DND-41 (cell line): ENCODE measurements around the gene UGT1A8.

Experiments used
- CTCF ChIP-seq: IDR thresholded peaks from 2 replicates; pipeline ENCODE4 v1.5.1; 2012; ENCODE audit warnings: borderline replicate concordance, low read length, moderate library complexity, mild to moderate bottlenecking; ENCODE audit not compliant: poor library complexity, severe bottlenecking; ENCODE audit errors: extremely low read depth
- EZH2 ChIP-seq: IDR thresholded peaks from 3 replicates; pipeline ENCODE4 v1.6.1; 2012; ENCODE audit warnings: borderline replicate concordance, low read depth, mild to moderate bottlenecking, moderate library complexity, low read length, inconsistent platforms; ENCODE audit not compliant: severe bottlenecking

- no peak for TF ChIP-seq CTCF
- no peak for TF ChIP-seq EZH2
Observed at GRCh38 chr2:233663911-233664310, 46.5 kb downstream of the UGT1A8 start.
